HG02588 (cell line): Measurements from ENCODE around the gene RASA1.

Experiments
- ATAC-seq: cut with Tn5 transposase; IDR thresholded peaks from one replicate; pipeline ENCODE4 v1.9.1; 2021; ENCODE audit warnings: mild to moderate bottlenecking, moderate library complexity; ENCODE audit not compliant: unreplicated experiment

The RASA1 gene

GRCh38 chr5:87359106-87359505, 91.4 kb downstream of the RASA1 start:
- no peak for ATAC-seq

GRCh38 chr5:87360132-87360531, 92.4 kb downstream of the RASA1 start:
- no peak for ATAC-seq

GRCh38 chr5:87361031-87361445, 93.4 kb downstream of the RASA1 start:
- ATAC-seq, result no peak

GRCh38 chr5:87361536-87362213, 94.0 kb downstream of the RASA1 start:
- ATAC-seq, result no peak

- no peak for ATAC-seq
These were observed 99.6 kb downstream of the RASA1 start for GRCh38 chr5:87367243-87367642.

- ATAC-seq, result no peak
These were observed 100.9 kb downstream of the RASA1 start for GRCh38 chr5:87368601-87369000.

GRCh38 chr5:87369431-87369830, 101.7 kb downstream of the RASA1 start:
- no peak for ATAC-seq

- no peak for ATAC-seq
These were observed 105.0 kb downstream of the RASA1 start for GRCh38 chr5:87372705-87373104.

- ATAC-seq, result no peak
These were observed 114.5 kb downstream of the RASA1 start for GRCh38 chr5:87382224-87382623.

GRCh38 chr5:87383216-87383615, 115.5 kb downstream of the RASA1 start:
- no peak for ATAC-seq

- ATAC-seq, result no peak
These were observed 118.1 kb downstream of the RASA1 start for GRCh38 chr5:87385802-87386201.

- no peak for ATAC-seq
These were observed 120.4 kb downstream of the RASA1 start for GRCh38 chr5:87388129-87388528.

GRCh38 chr5:87389296-87390034, 121.8 kb downstream of the RASA1 start:
- no peak for ATAC-seq

- peak; percentile 66 for ATAC-seq
These were observed 122.4 kb downstream of the RASA1 start for GRCh38 chr5:87390075-87390474.

GRCh38 chr5:87390576-87391199, 123.0 kb downstream of the RASA1 start:
- no peak for ATAC-seq

- ATAC-seq, result no peak
These were observed 124.5 kb downstream of the RASA1 start for GRCh38 chr5:87392170-87392569.

- no peak for ATAC-seq
These were observed 125.1 kb downstream of the RASA1 start for GRCh38 chr5:87392801-87393200.

- no peak for ATAC-seq
These were observed 125.6 kb downstream of the RASA1 start for GRCh38 chr5:87393331-87393730.

- ATAC-seq, result no peak
These were observed 126.9 kb downstream of the RASA1 start for GRCh38 chr5:87394411-87395165.

GRCh38 chr5:87398981-87399614, 131.4 kb downstream of the RASA1 start:
- no peak for ATAC-seq

- no peak for ATAC-seq
These were observed 132.0 kb downstream of the RASA1 start for GRCh38 chr5:87399720-87400119.
